ENCODE measurements around the gene FARS2.

- TF ChIP-seq CTCF (IDR thresholded peaks at IDR 0.05) = no peak
- no peak for TF ChIP-seq POLR2A (IDR thresholded peaks at IDR 0.05)
Measured at GRCh38 chr6:5457983-5458683, 196.8 kb downstream of the FARS2 start.
